GM19099 (cell line): Measurements from ENCODE around the gene ICOSLG.

Source experiments
- POLR2A ChIP-seq: IDR thresholded peaks from 3 replicates; pipeline ENCODE4 v1.6.1; 2011; ENCODE audit warnings: low read depth; ENCODE audit not compliant: insufficient read length; ENCODE audit errors: extremely low read depth

The ICOSLG gene

GRCh38 chr21:44272284-44272858 lies 31.6 kb upstream of the ICOSLG start:
- TF ChIP-seq POLR2A: no peak

- TF ChIP-seq POLR2A: no peak
These were observed 31.0 kb upstream of the ICOSLG start for GRCh38 chr21:44271558-44272283.

- no peak for TF ChIP-seq POLR2A
These were observed 28.3 kb upstream of the ICOSLG start for GRCh38 chr21:44269090-44269489.

- no peak for TF ChIP-seq POLR2A
These were observed 27.0 kb upstream of the ICOSLG start for GRCh38 chr21:44267655-44268142.

- no peak for TF ChIP-seq POLR2A
These were observed 25.1 kb upstream of the ICOSLG start for GRCh38 chr21:44265734-44266270.

- TF ChIP-seq POLR2A: no peak
These were observed 23.0 kb upstream of the ICOSLG start for GRCh38 chr21:44263768-44264167.

GRCh38 chr21:44263221-44263760 lies 22.5 kb upstream of the ICOSLG start:
- TF ChIP-seq POLR2A: no peak

GRCh38 chr21:44262338-44263056 lies 21.8 kb upstream of the ICOSLG start:
- no peak for TF ChIP-seq POLR2A

GRCh38 chr21:44261675-44262295 lies 21.0 kb upstream of the ICOSLG start, which contains the start of gene DNMT3L:
TSS of gene DNMT3L (minus strand) at chr21:44261897. CDS start at chr21:44261259, 638 bp downstream.
- no peak for TF ChIP-seq POLR2A

GRCh38 chr21:44260791-44261631 lies 20.3 kb upstream of the ICOSLG start:
- no peak for TF ChIP-seq POLR2A

GRCh38 chr21:44260066-44260465 lies 19.3 kb upstream of the ICOSLG start:
- no peak for TF ChIP-seq POLR2A

GRCh38 chr21:44259082-44259705 lies 18.5 kb upstream of the ICOSLG start:
- no peak for TF ChIP-seq POLR2A

GRCh38 chr21:44258056-44258725 lies 17.4 kb upstream of the ICOSLG start:
- TF ChIP-seq POLR2A: no peak
